Hematopoietic multipotent progenitor cell treated with erythropoietin and hydrocortisone succinate and interleukin-3 and kit ligand, for 8 days (in vitro differentiated cells): ENCODE measurements around the gene RAB3A.
A peak's percentile ranks its signal among the peaks of the same experiment; 100 is the strongest.
"Not testable (repeated sequence)": the region's sequence is repeated elsewhere in the genome, so short reads cannot be mapped to it uniquely, and the experiment has no call there.

ENCODE experiments used
- DNase-seq: peaks from one replicate; pipeline ENCODE4 v3.0.0-alpha.2; 2015

RAB3A gene

GRCh38 chr19:18223860-18224524 lies 20.1 kb upstream of the RAB3A start:
- DNase-seq, result peak; percentile 86

- DNase-seq, result no peak
Measured at GRCh38 chr19:18221815-18222725, 18.2 kb upstream of the RAB3A start.

- DNase-seq, result no peak
Measured at GRCh38 chr19:18220632-18221275, 16.9 kb upstream of the RAB3A start.

GRCh38 chr19:18219911-18220631 lies 16.2 kb upstream of the RAB3A start:
- DNase-seq, result no peak

GRCh38 chr19:18218600-18218999 lies 14.8 kb upstream of the RAB3A start:
- no peak for DNase-seq

GRCh38 chr19:18218159-18218558 lies 14.3 kb upstream of the RAB3A start:
- no peak for DNase-seq

- DNase-seq, result no peak
Measured at GRCh38 chr19:18216789-18217188, 12.9 kb upstream of the RAB3A start.

GRCh38 chr19:18214779-18215433 lies 11.1 kb upstream of the RAB3A start:
- no peak for DNase-seq

GRCh38 chr19:18211683-18212082 lies 7.8 kb upstream of the RAB3A start:
- no peak for DNase-seq

GRCh38 chr19:18209912-18210311 lies 6.1 kb upstream of the RAB3A start:
- not testable (repeated sequence) for DNase-seq

- DNase-seq, result peak; percentile 16
Measured at GRCh38 chr19:18208098-18208951, 4.5 kb upstream of the RAB3A start.

GRCh38 chr19:18206018-18206417 lies 2.2 kb upstream of the RAB3A start:
- no peak for DNase-seq

- DNase-seq, result peak; percentile 51
Measured at GRCh38 chr19:18205200-18205892, 1.5 kb upstream of the RAB3A start.

GRCh38 chr19:18204394-18205199 lies 755 bp upstream of the RAB3A start:
- no peak for DNase-seq

- DNase-seq, result peak; percentile 32
Measured at GRCh38 chr19:18203408-18203862, 407 bp downstream of the RAB3A start.

GRCh38 chr19:18202778-18203407 lies 949 bp downstream of the RAB3A start:
- DNase-seq, result peak; percentile 39

- no peak for DNase-seq
Measured at GRCh38 chr19:18202397-18202777, 1.5 kb downstream of the RAB3A start.

- DNase-seq, result no peak
Measured at GRCh38 chr19:18198374-18198773, 5.5 kb downstream of the RAB3A start.

GRCh38 chr19:18197941-18198340 lies 5.9 kb downstream of the RAB3A start:
- no peak for DNase-seq
